H1 (cell line): ENCODE data around the gene MKRN1. TPM values are rescaled to one million over a fixed set of nuclear protein-coding genes. Genes with fewer than 3 reads are reported as not detected.

Experiments used
- CREB1 ChIP-seq: IDR thresholded peaks from 2 replicates; pipeline ENCODE4 v1.6.1; 2012; ENCODE audit warnings: inconsistent platforms
- JUN ChIP-seq: IDR thresholded peaks from 2 replicates; pipeline ENCODE4 v1.6.1; 2011; ENCODE audit warnings: low read depth, mild to moderate bottlenecking, improper control_type of control experiment, low read length
- POLR2AphosphoS5 ChIP-seq: IDR thresholded peaks from 2 replicates; pipeline ENCODE4 v1.6.1; 2011; ENCODE audit warnings: low read depth, low read length
- POU5F1 ChIP-seq: IDR thresholded peaks from 2 replicates; pipeline ENCODE4 v1.6.1; 2011; ENCODE audit warnings: low read depth, mild to moderate bottlenecking, low read length, moderate library complexity
- RNF2 ChIP-seq: fragments of 200-900, 300-1000 bp; sonication (generic); IDR thresholded peaks from 2 replicates; pipeline ENCODE4 v1.7.1; 2016; ENCODE audit warnings: borderline replicate concordance, low read depth, mild to moderate bottlenecking, antibody characterized with exemption, low read length; ENCODE audit not compliant: poor library complexity, severe bottlenecking; ENCODE audit errors: missing control alignments
- RXRA ChIP-seq: IDR thresholded peaks from 2 replicates; pipeline ENCODE4 v1.6.1; 2011; ENCODE audit warnings: low read depth, mild to moderate bottlenecking, low read length, moderate library complexity; ENCODE audit not compliant: insufficient read depth
- SIX5 ChIP-seq: IDR thresholded peaks from 2 replicates; pipeline ENCODE4 v1.6.1; 2011; ENCODE audit warnings: mild to moderate bottlenecking, low read depth, low read length
- SP1 ChIP-seq: IDR thresholded peaks from 2 replicates; pipeline ENCODE4 v1.6.1; 2011; ENCODE audit warnings: low read depth, low read length
- SP2 ChIP-seq: IDR thresholded peaks from 2 replicates; pipeline ENCODE4 v1.6.1; 2012; ENCODE audit warnings: mild to moderate bottlenecking, low read length, inconsistent platforms
- SUZ12 ChIP-seq: fragments of 200-600 bp; sonication (generic); IDR thresholded peaks from 2 replicates; pipeline ENCODE4 v1.6.1; 2012; ENCODE audit warnings: mild to moderate bottlenecking, inconsistent platforms, low read length, moderate library complexity, mixed read lengths
- TCF12 ChIP-seq: IDR thresholded peaks from 2 replicates; pipeline ENCODE4 v1.6.1; 2011; ENCODE audit warnings: low read depth, mild to moderate bottlenecking, low read length
- YY1 ChIP-seq: IDR thresholded peaks from 2 replicates; pipeline ENCODE4 v1.6.1; 2011; ENCODE audit warnings: low read depth, mild to moderate bottlenecking, low read length
- polyA plus RNA-seq, 7 experiments: library from polyadenylated mRNA; depleted of rRNA in 3 of 7; stranded (reverse) in 5 of 7; unstranded in 2 of 7; fragments of >200 nt in 5 of 7; fragments of 200-250 nt in 2 of 7; gene quantifications; 1 replicate in 5 of 7; 2 replicates in 1 of 7; 4 replicates in 1 of 7; pipeline versions ENCODE4 v1.2.1 to v1.2.3, GENCODE V29; 2011 to 2013; ENCODE audit warnings: missing spikeins in 2 of 7, mixed read lengths in 2 of 7
- total RNA-seq: library from RNA; stranded (reverse); fragmentation: NEBNext Ultra II Directional; extraction: Animal tissue kit (Norgen Biotek cat#: 25700); gene quantifications from 2 replicates; pipeline ENCODE4 v1.2.1, GENCODE V29; 2021
- TF ChIP-seq, protein P1 (sequence below): fragments of 300-600 bp; sonication (generic); IDR thresholded peaks from 2 replicates; pipeline ENCODE4 v1.7.1; 2012; ENCODE audit warnings: low read length, moderate library complexity, mild to moderate bottlenecking, inconsistent platforms; ENCODE audit not compliant: insufficient replicate concordance

Gene MKRN1
- total and polyA plus RNA-seq, 2 of the 8 experiments (the other 6 are each of a cell fraction or from before 2014, with no cell fraction given) = 46.2 to 99.6 TPM

DNA sequence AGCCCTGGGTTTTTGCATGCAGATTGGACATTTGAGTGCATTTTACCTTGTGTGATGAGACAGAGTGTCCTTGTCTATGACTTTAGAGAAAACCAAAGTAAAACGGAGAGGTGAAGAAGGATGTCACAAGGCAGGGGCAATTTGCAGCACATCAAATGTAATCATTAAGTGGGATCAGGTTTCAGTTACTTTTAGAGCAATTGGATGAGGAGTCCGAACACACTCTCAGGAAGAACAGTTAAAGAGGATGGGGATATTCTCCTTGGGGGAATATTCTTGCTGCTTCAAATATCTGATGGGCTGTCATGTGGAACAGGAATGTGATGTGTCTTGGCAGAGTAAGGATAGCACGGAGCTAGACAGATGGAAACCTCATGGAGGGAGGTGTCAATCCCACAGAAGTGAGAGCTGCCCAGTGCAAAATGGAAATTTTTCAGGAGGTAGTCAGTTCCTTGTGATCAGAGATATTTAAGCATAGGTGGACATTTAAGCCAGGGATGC lies 74.7 kb downstream of the MKRN1 start (continued):
- TF ChIP-seq, protein P1, sequence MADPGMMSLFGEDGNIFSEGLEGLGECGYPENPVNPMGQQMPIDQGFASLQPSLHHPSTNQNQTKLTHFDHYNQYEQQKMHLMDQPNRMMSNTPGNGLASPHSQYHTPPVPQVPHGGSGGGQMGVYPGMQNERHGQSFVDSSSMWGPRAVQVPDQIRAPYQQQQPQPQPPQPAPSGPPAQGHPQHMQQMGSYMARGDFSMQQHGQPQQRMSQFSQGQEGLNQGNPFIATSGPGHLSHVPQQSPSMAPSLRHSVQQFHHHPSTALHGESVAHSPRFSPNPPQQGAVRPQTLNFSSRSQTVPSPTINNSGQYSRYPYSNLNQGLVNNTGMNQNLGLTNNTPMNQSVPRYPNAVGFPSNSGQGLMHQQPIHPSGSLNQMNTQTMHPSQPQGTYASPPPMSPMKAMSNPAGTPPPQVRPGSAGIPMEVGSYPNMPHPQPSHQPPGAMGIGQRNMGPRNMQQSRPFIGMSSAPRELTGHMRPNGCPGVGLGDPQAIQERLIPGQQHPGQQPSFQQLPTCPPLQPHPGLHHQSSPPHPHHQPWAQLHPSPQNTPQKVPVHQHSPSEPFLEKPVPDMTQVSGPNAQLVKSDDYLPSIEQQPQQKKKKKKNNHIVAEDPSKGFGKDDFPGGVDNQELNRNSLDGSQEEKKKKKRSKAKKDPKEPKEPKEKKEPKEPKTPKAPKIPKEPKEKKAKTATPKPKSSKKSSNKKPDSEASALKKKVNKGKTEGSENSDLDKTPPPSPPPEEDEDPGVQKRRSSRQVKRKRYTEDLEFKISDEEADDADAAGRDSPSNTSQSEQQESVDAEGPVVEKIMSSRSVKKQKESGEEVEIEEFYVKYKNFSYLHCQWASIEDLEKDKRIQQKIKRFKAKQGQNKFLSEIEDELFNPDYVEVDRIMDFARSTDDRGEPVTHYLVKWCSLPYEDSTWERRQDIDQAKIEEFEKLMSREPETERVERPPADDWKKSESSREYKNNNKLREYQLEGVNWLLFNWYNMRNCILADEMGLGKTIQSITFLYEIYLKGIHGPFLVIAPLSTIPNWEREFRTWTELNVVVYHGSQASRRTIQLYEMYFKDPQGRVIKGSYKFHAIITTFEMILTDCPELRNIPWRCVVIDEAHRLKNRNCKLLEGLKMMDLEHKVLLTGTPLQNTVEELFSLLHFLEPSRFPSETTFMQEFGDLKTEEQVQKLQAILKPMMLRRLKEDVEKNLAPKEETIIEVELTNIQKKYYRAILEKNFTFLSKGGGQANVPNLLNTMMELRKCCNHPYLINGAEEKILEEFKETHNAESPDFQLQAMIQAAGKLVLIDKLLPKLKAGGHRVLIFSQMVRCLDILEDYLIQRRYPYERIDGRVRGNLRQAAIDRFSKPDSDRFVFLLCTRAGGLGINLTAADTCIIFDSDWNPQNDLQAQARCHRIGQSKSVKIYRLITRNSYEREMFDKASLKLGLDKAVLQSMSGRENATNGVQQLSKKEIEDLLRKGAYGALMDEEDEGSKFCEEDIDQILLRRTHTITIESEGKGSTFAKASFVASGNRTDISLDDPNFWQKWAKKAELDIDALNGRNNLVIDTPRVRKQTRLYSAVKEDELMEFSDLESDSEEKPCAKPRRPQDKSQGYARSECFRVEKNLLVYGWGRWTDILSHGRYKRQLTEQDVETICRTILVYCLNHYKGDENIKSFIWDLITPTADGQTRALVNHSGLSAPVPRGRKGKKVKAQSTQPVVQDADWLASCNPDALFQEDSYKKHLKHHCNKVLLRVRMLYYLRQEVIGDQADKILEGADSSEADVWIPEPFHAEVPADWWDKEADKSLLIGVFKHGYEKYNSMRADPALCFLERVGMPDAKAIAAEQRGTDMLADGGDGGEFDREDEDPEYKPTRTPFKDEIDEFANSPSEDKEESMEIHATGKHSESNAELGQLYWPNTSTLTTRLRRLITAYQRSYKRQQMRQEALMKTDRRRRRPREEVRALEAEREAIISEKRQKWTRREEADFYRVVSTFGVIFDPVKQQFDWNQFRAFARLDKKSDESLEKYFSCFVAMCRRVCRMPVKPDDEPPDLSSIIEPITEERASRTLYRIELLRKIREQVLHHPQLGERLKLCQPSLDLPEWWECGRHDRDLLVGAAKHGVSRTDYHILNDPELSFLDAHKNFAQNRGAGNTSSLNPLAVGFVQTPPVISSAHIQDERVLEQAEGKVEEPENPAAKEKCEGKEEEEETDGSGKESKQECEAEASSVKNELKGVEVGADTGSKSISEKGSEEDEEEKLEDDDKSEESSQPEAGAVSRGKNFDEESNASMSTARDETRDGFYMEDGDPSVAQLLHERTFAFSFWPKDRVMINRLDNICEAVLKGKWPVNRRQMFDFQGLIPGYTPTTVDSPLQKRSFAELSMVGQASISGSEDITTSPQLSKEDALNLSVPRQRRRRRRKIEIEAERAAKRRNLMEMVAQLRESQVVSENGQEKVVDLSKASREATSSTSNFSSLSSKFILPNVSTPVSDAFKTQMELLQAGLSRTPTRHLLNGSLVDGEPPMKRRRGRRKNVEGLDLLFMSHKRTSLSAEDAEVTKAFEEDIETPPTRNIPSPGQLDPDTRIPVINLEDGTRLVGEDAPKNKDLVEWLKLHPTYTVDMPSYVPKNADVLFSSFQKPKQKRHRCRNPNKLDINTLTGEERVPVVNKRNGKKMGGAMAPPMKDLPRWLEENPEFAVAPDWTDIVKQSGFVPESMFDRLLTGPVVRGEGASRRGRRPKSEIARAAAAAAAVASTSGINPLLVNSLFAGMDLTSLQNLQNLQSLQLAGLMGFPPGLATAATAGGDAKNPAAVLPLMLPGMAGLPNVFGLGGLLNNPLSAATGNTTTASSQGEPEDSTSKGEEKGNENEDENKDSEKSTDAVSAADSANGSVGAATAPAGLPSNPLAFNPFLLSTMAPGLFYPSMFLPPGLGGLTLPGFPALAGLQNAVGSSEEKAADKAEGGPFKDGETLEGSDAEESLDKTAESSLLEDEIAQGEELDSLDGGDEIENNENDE = no peak
- TF ChIP-seq TCF12 = no peak
- TF ChIP-seq SUZ12 = no peak
- TF ChIP-seq POU5F1 = no peak
- no peak for TF ChIP-seq CREB1
- TF ChIP-seq POLR2AphosphoS5 = no peak
- no peak for TF ChIP-seq SP1
- no peak for TF ChIP-seq RXRA
- TF ChIP-seq YY1 = no peak
- TF ChIP-seq JUN = no peak
- no peak for TF ChIP-seq SIX5
- no peak for TF ChIP-seq SP2
- TF ChIP-seq RNF2 = no peak
